Measurements from ENCODE around the gene TMUB1. TPM values are rescaled to one million over a fixed set of nuclear protein-coding genes. Genes with fewer than 3 reads are reported as not detected.

Gene TMUB1
- total and polyA plus RNA-seq, 9 of the 15 experiments (the other 6 are each of a cell fraction or from before 2014, with no cell fraction given), result 0.14 to 241 (median 74.1) TPM

DNA sequence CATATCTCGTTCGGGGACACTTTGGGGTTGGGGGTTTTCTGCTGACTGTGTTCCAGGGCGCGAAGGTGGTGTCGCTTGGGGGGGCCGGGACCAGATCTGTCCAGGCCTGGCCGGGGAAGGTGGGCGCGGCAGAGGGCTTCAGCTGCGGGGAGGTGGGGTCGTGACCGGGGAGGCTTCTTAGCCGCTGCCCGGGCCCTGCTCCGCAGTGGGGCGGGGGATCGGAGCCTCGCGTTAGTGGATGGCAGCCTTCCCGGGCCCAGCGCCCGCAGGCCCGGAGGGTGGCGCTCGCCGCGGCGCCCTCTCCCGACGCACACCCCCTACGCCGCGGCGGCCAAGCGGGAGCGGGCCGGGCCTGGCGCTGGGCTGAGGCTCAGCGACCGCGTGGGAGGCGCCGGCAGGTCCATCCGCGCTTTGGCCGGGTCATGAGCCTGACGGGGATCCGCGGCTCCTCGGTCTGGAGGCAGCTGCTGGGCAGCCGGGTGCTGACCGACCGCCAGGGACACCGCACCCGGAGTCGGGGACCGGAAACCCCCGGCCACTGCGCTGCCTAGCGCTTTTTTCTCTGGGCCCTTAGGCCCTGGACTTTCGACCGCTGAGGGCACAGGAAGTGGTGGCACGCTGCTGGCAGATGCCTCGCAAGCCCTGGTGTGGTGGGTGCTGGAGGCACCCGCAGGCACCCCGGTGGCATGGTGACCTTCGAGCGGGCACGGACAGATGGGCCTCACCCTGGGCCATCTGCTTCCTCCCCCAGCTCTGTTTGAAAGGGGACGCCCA lies 4.1 kb upstream of the TMUB1 start (continued):
- no peak for TF ChIP-seq CHAMP1 (IDR thresholded peaks at IDR 0.05)
- TF ChIP-seq, protein P1, sequence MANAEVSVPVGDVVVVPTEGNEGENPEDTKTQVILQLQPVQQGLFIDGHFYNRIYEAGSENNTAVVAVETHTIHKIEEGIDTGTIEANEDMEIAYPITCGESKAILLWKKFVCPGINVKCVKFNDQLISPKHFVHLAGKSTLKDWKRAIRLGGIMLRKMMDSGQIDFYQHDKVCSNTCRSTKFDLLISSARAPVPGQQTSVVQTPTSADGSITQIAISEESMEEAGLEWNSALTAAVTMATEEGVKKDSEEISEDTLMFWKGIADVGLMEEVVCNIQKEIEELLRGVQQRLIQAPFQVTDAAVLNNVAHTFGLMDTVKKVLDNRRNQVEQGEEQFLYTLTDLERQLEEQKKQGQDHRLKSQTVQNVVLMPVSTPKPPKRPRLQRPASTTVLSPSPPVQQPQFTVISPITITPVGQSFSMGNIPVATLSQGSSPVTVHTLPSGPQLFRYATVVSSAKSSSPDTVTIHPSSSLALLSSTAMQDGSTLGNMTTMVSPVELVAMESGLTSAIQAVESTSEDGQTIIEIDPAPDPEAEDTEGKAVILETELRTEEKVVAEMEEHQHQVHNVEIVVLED (CRISPR knock-in tag; IDR thresholded peaks at IDR 0.05), result peak; percentile 93
- TF ChIP-seq, protein P2, sequence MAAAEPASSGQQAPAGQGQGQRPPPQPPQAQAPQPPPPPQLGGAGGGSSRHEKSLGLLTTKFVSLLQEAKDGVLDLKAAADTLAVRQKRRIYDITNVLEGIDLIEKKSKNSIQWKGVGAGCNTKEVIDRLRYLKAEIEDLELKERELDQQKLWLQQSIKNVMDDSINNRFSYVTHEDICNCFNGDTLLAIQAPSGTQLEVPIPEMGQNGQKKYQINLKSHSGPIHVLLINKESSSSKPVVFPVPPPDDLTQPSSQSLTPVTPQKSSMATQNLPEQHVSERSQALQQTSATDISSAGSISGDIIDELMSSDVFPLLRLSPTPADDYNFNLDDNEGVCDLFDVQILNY (CRISPR knock-in tag; IDR thresholded peaks at IDR 0.05), result no peak; the same call in 1 of the 2 replicates
- no peak for TF ChIP-seq ZNF232 (CRISPR knock-in tag; IDR thresholded peaks at IDR 0.05)
- TF ChIP-seq ZNF699 (CRISPR knock-in tag; IDR thresholded peaks at IDR 0.05; ENCODE audit: insufficient replicate concordance), result no peak
- no peak for TF ChIP-seq HNRNPH1 (optimal IDR thresholded peaks at IDR 0.05; ENCODE audit: low read depth, low read length)
- no peak for TF ChIP-seq KAT8 (IDR thresholded peaks at IDR 0.05; ENCODE audit: low read depth)
- 0 out of 2 replicates have a peak, but pooled peaks have one; percentile 20 for TF ChIP-seq PHB (CRISPR knock-in tag; IDR thresholded peaks at IDR 0.05)
- no peak for TF ChIP-seq ZNF398 (CRISPR knock-in tag; IDR thresholded peaks at IDR 0.05)
- peak; percentile 76; the same call in 1 of the 2 replicates for TF ChIP-seq BRD4 (IDR thresholded peaks at IDR 0.05)
- no peak; the same call in 1 of the 2 replicates for TF ChIP-seq DMBX1 (CRISPR knock-in tag; IDR thresholded peaks at IDR 0.05; ENCODE audit: borderline replicate concordance)

All from K562 (cell line).